Measurements from ENCODE around the gene FADS3. TPM values are rescaled to one million over a fixed set of nuclear protein-coding genes. Genes with fewer than 3 reads are reported as not detected.

FADS3 gene
- total and polyA plus RNA-seq, 9 of the 15 experiments (the other 6 are each of a cell fraction or from before 2014, with no cell fraction given): 0.97 to 148 (median 92.7) TPM

- TF ChIP-seq, protein P1, sequence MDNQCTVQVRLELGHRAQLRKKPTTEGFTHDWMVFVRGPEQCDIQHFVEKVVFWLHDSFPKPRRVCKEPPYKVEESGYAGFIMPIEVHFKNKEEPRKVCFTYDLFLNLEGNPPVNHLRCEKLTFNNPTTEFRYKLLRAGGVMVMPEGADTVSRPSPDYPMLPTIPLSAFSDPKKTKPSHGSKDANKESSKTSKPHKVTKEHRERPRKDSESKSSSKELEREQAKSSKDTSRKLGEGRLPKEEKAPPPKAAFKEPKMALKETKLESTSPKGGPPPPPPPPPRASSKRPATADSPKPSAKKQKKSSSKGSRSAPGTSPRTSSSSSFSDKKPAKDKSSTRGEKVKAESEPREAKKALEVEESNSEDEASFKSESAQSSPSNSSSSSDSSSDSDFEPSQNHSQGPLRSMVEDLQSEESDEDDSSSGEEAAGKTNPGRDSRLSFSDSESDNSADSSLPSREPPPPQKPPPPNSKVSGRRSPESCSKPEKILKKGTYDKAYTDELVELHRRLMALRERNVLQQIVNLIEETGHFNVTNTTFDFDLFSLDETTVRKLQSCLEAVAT (IDR thresholded peaks at IDR 0.05): no peak
- TF ChIP-seq HMG20A (CRISPR knock-in tag; conservative IDR thresholded peaks at IDR 0.05): no peak
- no peak for TF ChIP-seq ZNF384 (IDR thresholded peaks at IDR 0.05; ENCODE audit: low read depth, low read length)
- TF ChIP-seq PTTG1 (tag; IDR thresholded peaks at IDR 0.05; ENCODE audit: low read depth): no peak
- no peak for TF ChIP-seq FOS (IDR thresholded peaks at IDR 0.05; ENCODE audit: extremely low read depth, insufficient read length)
- TF ChIP-seq MAZ (CRISPR knock-in tag; conservative IDR thresholded peaks at IDR 0.05 in 1 of 2, IDR thresholded peaks at IDR 0.05 in 1 of 2): peak; percentile 54 to 75; a peak in 3 of 4 replicates
- TF ChIP-seq CSDE1 (IDR thresholded peaks at IDR 0.05): peak in 1 of 2 experiments; percentile 46; a peak in 1 of 4 replicates
- no peak for TF ChIP-seq CREB1 (IDR thresholded peaks at IDR 0.05)
- TF ChIP-seq CREB1 (CRISPR knock-in tag; IDR thresholded peaks at IDR 0.05): 0 out of 2 replicates have a peak, but pooled peaks have one; percentile 19
- TF ChIP-seq CBX3 (IDR thresholded peaks at IDR 0.05; ENCODE audit: borderline replicate concordance in 1 of 2, low read length in 2 of 2): peak in 1 of 2 experiments; percentile 60; a peak in 1 of 3 replicates
- peak in 2 of 3 experiments; percentile 54 to 82 for TF ChIP-seq YY1 (IDR thresholded peaks at IDR 0.05; ENCODE audit: borderline replicate concordance in 1 of 3, control insufficient read depth in 1 of 3, extremely low read depth in 1 of 3, insufficient read depth in 3 of 3, insufficient read length in 1 of 3, insufficient replicate concordance in 2 of 3, low read depth in 1 of 3, low read length in 2 of 3)
- TF ChIP-seq MBD1 (CRISPR knock-in tag; IDR thresholded peaks at IDR 0.05): no peak
- TF ChIP-seq MYBL2 (IDR thresholded peaks at IDR 0.05; ENCODE audit: low read depth): no peak
- TF ChIP-seq MYBL2 (CRISPR knock-in tag; IDR thresholded peaks at IDR 0.05; ENCODE audit: borderline replicate concordance): no peak
- peak in 1 of 2 experiments; percentile 57; a peak in 2 of 4 replicates for TF ChIP-seq TBL1XR1 (IDR thresholded peaks at IDR 0.05; ENCODE audit: low read length in 2 of 2)
- no peak for TF ChIP-seq ZSCAN29 (IDR thresholded peaks at IDR 0.05)
- TF ChIP-seq NR1H2 (CRISPR knock-in tag; IDR thresholded peaks at IDR 0.05): no peak
- no peak for TF ChIP-seq SRSF3 (IDR thresholded peaks at IDR 0.05; ENCODE audit: insufficient read depth, low read length)
- TF ChIP-seq POLR2H (tag; IDR thresholded peaks at IDR 0.05; ENCODE audit: low read depth): peak; percentile 79
- TF ChIP-seq, protein P2, sequence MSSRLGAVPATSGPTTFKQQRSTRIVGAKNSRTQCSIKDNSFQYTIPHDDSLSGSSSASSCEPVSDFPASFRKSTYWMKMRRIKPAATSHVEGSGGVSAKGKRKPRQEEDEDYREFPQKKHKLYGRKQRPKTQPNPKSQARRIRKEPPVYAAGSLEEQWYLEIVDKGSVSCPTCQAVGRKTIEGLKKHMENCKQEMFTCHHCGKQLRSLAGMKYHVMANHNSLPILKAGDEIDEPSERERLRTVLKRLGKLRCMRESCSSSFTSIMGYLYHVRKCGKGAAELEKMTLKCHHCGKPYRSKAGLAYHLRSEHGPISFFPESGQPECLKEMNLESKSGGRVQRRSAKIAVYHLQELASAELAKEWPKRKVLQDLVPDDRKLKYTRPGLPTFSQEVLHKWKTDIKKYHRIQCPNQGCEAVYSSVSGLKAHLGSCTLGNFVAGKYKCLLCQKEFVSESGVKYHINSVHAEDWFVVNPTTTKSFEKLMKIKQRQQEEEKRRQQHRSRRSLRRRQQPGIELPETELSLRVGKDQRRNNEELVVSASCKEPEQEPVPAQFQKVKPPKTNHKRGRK (tag; IDR thresholded peaks at IDR 0.05): no peak
Measured at GRCh38 chr11:61834278-61835048, 56.9 kb downstream of the FADS3 start (continued).

Data from K562 (cell line).